Measurements from ENCODE around the gene BAZ1A. TPM values are rescaled to one million over a fixed set of nuclear protein-coding genes. Genes with fewer than 3 reads are reported as not detected.

The BAZ1A gene
- total and polyA plus RNA-seq, 9 of the 15 experiments (the other 6 are each of a cell fraction or from before 2014, with no cell fraction given), result 22.0 to 71.2 (median 39.1) TPM

- TF ChIP-seq SAP30 (IDR thresholded peaks at IDR 0.05; ENCODE audit: borderline replicate concordance, insufficient read depth, low read depth, low read length, poor library complexity, severe bottlenecking), result peak; percentile 21
- TF ChIP-seq ELF1 (tag; IDR thresholded peaks at IDR 0.05), result peak; percentile 81
Observed at GRCh38 chr14:34873589-34874385, 1.4 kb downstream of the BAZ1A start (continued).

GRCh38 chr14:34872822-34873588, 2.2 kb downstream of the BAZ1A start:
- Histone ChIP-seq H3K4me2 (ENCODE audit: insufficient read depth, low read length) (peak overlapping the region; percentile 82), H3K79me2 (ENCODE audit: control insufficient read depth, insufficient read depth, low read length) (peaks cover 83% of the 10 kb centered on the region), H3K27ac (ENCODE audit: extremely low read depth, low read depth, low read length) (peak overlapping the region; percentile 98), H3K4me3 (peak overlapping the region; percentile 96), H3K9me3 (replicated peaks; ENCODE audit: control insufficient read depth, insufficient read depth, low read depth, low read length) (no peaks in the 10 kb centered on the region), H3K27me3 (ENCODE audit: control insufficient read depth in 2 of 2, insufficient read depth in 2 of 2, low read length in 2 of 2) (no peaks in the 10 kb centered on the region), H4K20me1 (replicated peaks; ENCODE audit: control insufficient read depth, insufficient read depth, low read length) (no peaks in the 10 kb centered on the region; the same call in 1 of the 2 replicates), H3K36me3 (ENCODE audit: control insufficient read depth, insufficient read depth, low read length) (peaks cover 38% of the 10 kb centered on the region), H2AFZ (ENCODE audit: low read depth, low read length) (peak overlapping the region; percentile 18), H3K9me1 (ENCODE audit: control insufficient read depth, insufficient read depth, low read length) (no peaks in the 10 kb centered on the region), H3K4me1 (replicated peaks in 1 of 2; ENCODE audit: control insufficient read depth in 2 of 2, insufficient read depth in 2 of 2, low read length in 2 of 2) (peaks cover 8 to 11% of the 10 kb centered on the region in 2 experiments; a peak in 3 of 5 replicates), H3K9ac (ENCODE audit: insufficient read depth in 1 of 2, low read depth in 2 of 2, low read length in 2 of 2) (peak overlapping the region; percentile 90 to 96)
- no TSS peak for BruUV-seq (replicated peaks)
- ATAC-seq (no peak; the same call in 2 of the 3 replicates), FAIRE-seq (peak; percentile 97), DNase-seq (ENCODE audit: extremely low read depth in 1 of 4, low spot score in 3 of 4) (no peak)
- in situ Hi-C loops (cut with MboI) (no loop called here), intact Hi-C loops (cut with micrococcal nuclease) (loop anchor here (1.0 to 10.0 kb wide), 2 partner anchors 173 to 252 kb away; partner anchors contain the start of genes FAM177A1, PPP2R3C and PRORP)
- ChIA-PET POLR2A (interaction anchor here (0.6 to 1.9 kb wide), 11 partner anchors 9 to 520 kb away, joined by 3 to 7 read pairs (median 3); partner anchors contain the start of gene SRP54), CTCF (ENCODE audit: low intra/inter-chr PET ratio) (no interaction called here)
- WGBS (ENCODE audit: insufficient coverage, low coverage, missing lambda C conversion rate), result 1% methylated on average over 16 of the region's 19 CpGs
- no peak for TF ChIP-seq BDP1 (IDR thresholded peaks at IDR 0.05; ENCODE audit: insufficient read depth, insufficient read length)
- TF ChIP-seq U2AF1 (optimal IDR thresholded peaks at IDR 0.05; ENCODE audit: low read depth, low read length), result no peak
- no peak for TF ChIP-seq PATZ1 (CRISPR knock-in tag; IDR thresholded peaks at IDR 0.05; ENCODE audit: borderline replicate concordance)
- peak; percentile 80 for TF ChIP-seq ARID1B (IDR thresholded peaks at IDR 0.05)
- TF ChIP-seq ZNF23 (CRISPR knock-in tag; IDR thresholded peaks at IDR 0.05), result no peak
- TF ChIP-seq SIN3A (IDR thresholded peaks at IDR 0.05; ENCODE audit: borderline replicate concordance in 2 of 2, control insufficient read depth in 1 of 2, low read depth in 2 of 2, low read length in 2 of 2), result peak in 1 of 2 experiments; percentile 64; a peak in 1 of 4 replicates
- peak; percentile 68; the same call in 1 of the 2 replicates for TF ChIP-seq SMARCA4 (IDR thresholded peaks at IDR 0.05)
- peak; percentile 55; the same call in 1 of the 2 replicates for TF ChIP-seq POLR2AphosphoS5 (IDR thresholded peaks at IDR 0.05; ENCODE audit: control insufficient read depth, insufficient read depth, low read depth, low read length)
- TF ChIP-seq DPF2 (IDR thresholded peaks at IDR 0.05), result peak; percentile 73; the same call in 1 of the 2 replicates
- no peak for TF ChIP-seq HSF4 (CRISPR knock-in tag; IDR thresholded peaks at IDR 0.05; ENCODE audit: borderline replicate concordance)
- TF ChIP-seq ZNF41 (CRISPR knock-in tag; conservative IDR thresholded peaks at IDR 0.05), result no peak
